ENCODE measurements around the gene FMR1.

Gene FMR1

GRCh38 chrX:147910607-147911006 is 1.1 kb upstream of the FMR1 start:
- no peak overlapping the region for H3K14ac ChIP-seq (ENCODE audit: low read length)
- H3K4me1 ChIP-seq (ENCODE audit: control insufficient read depth in 1 of 2, insufficient read depth in 2 of 2, low read length in 2 of 2): no peaks in the 10 kb centered on the region
- no peak overlapping the region for H3K18ac ChIP-seq (ENCODE audit: low read length)
- H2AFZ ChIP-seq (ENCODE audit: insufficient read depth, low read length, poor library complexity): no peak overlapping the region
- no peak overlapping the region for H4K91ac ChIP-seq (ENCODE audit: low read depth, low read length)
- DNase-seq: no peak
- no peak overlapping the region for H3K27ac ChIP-seq (ENCODE audit: low read depth, low read length)
- no peak overlapping the region for H3K9ac ChIP-seq (ENCODE audit: low read length)
- no peaks in the 10 kb centered on the region for H3K36me3 ChIP-seq (ENCODE audit: control insufficient read depth in 1 of 2, insufficient read depth in 2 of 2, low read length in 2 of 2)
- no peak overlapping the region for H2BK5ac ChIP-seq (ENCODE audit: low read depth, low read length, poor library complexity)
- no peak overlapping the region for H2BK120ac ChIP-seq (ENCODE audit: insufficient read depth, low read length, poor library complexity)
- no peak overlapping the region for H4K12ac ChIP-seq (ENCODE audit: low read depth, low read length)
- no peak overlapping the region for H3K23ac ChIP-seq (ENCODE audit: low read length)
- H3K4me3 ChIP-seq (ENCODE audit: low read depth, low read length): no peak overlapping the region
- no peaks in the 10 kb centered on the region for H3K27me3 ChIP-seq (ENCODE audit: insufficient read depth, low read length)
- H3K79me2 ChIP-seq (ENCODE audit: control insufficient read depth, insufficient read depth, low read length, poor library complexity): peaks cover 7% of the 10 kb centered on the region
- H4K8ac ChIP-seq (ENCODE audit: low read depth, low read length): no peak overlapping the region
- no peak overlapping the region for H3K4me2 ChIP-seq (ENCODE audit: low read length)
- no peak overlapping the region for H2AK5ac ChIP-seq (ENCODE audit: low read length)
- H3K9me3 ChIP-seq (ENCODE audit: insufficient read depth, low read depth, low read length): no peaks in the 10 kb centered on the region
- no CpG with 5 or more reads among the region's 9 CpGs for WGBS (ENCODE audit: extremely low coverage, insufficient coverage, insufficient read length)
- no peak overlapping the region for H3K4ac ChIP-seq (ENCODE audit: low read depth, low read length)
- H2BK12ac ChIP-seq (ENCODE audit: low read length): no peak overlapping the region
- peaks cover 5% of the 10 kb centered on the region for H3K79me1 ChIP-seq (ENCODE audit: low read length)

GRCh38 chrX:147912093-147912801 is 528 bp downstream of the FMR1 start:
- Histone ChIP-seq H3K9ac (ENCODE audit: low read length) (peak overlapping the region; percentile 93), H3K4me1 (ENCODE audit: control insufficient read depth in 1 of 2, insufficient read depth in 2 of 2, low read length in 2 of 2) (no peaks in the 10 kb centered on the region), H4K12ac (ENCODE audit: low read depth, low read length) (no peak overlapping the region), H3K9me3 (ENCODE audit: insufficient read depth, low read depth, low read length) (no peaks in the 10 kb centered on the region), H3K27ac (ENCODE audit: low read depth, low read length) (peak overlapping the region; percentile 89), H2BK5ac (ENCODE audit: low read depth, low read length, poor library complexity) (peak overlapping the region; percentile 37), H3K23ac (ENCODE audit: low read length) (peak overlapping the region; percentile 58), H2BK120ac (ENCODE audit: insufficient read depth, low read length, poor library complexity) (peak overlapping the region; percentile 8), H3K27me3 (ENCODE audit: insufficient read depth, low read length) (no peaks in the 10 kb centered on the region), H3K36me3 (ENCODE audit: control insufficient read depth in 1 of 2, insufficient read depth in 2 of 2, low read length in 2 of 2) (no peaks in the 10 kb centered on the region), H4K91ac (ENCODE audit: low read depth, low read length) (peak overlapping the region; percentile 80), H3K79me1 (ENCODE audit: low read length) (peaks cover 5% of the 10 kb centered on the region), H2AK5ac (ENCODE audit: low read length) (peak overlapping the region; percentile 75), H3K14ac (ENCODE audit: low read length) (peak overlapping the region; percentile 41), H2BK12ac (ENCODE audit: low read length) (no peak overlapping the region), H4K8ac (ENCODE audit: low read depth, low read length) (peak overlapping the region; percentile 36), H3K4me2 (ENCODE audit: low read length) (peak overlapping the region; percentile 52), H3K4ac (ENCODE audit: low read depth, low read length) (peak overlapping the region; percentile 87), H3K79me2 (ENCODE audit: control insufficient read depth, insufficient read depth, low read length, poor library complexity) (peaks cover 10% of the 10 kb centered on the region), H3K18ac (ENCODE audit: low read length) (peak overlapping the region; percentile 21), H3K4me3 (ENCODE audit: low read depth, low read length) (peak overlapping the region; percentile 92), H2AFZ (ENCODE audit: insufficient read depth, low read length, poor library complexity) (no peak overlapping the region)
- peak in 1 of 2 donors; percentile 46 for DNase-seq
- no CpG with 5 or more reads among the region's 58 CpGs for WGBS (ENCODE audit: extremely low coverage, insufficient coverage, insufficient read length)

DNA sequence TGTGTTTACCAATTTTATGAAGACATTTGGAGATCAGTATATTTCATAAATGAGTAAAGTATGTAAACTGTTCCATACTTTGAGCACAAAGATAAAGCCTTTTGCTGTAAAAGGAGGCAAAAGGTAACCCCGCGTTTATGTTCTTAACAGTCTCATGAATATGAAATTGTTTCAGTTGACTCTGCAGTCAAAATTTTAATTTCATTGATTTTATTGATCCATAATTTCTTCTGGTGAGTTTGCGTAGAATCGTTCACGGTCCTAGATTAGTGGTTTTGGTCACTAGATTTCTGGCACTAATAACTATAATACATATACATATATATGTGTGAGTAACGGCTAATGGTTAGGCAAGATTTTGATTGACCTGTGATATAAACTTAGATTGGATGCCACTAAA is 1.9 kb downstream of the FMR1 start:
- H3K9me3 ChIP-seq (ENCODE audit: insufficient read depth, low read depth, low read length): no peaks in the 10 kb centered on the region
- H3K79me1 ChIP-seq (ENCODE audit: low read length): peaks cover 5% of the 10 kb centered on the region
- H3K36me3 ChIP-seq (ENCODE audit: control insufficient read depth in 1 of 2, insufficient read depth in 2 of 2, low read length in 2 of 2): no peaks in the 10 kb centered on the region
- H2BK120ac ChIP-seq (ENCODE audit: insufficient read depth, low read length, poor library complexity): no peak overlapping the region
- H3K27me3 ChIP-seq (ENCODE audit: insufficient read depth, low read length): no peaks in the 10 kb centered on the region
- H3K4me1 ChIP-seq (ENCODE audit: control insufficient read depth in 1 of 2, insufficient read depth in 2 of 2, low read length in 2 of 2): no peaks in the 10 kb centered on the region
- peak overlapping the region; percentile 58 for H3K4me2 ChIP-seq (ENCODE audit: low read length)
- no peak overlapping the region for H4K12ac ChIP-seq (ENCODE audit: low read depth, low read length)
- H3K23ac ChIP-seq (ENCODE audit: low read length): no peak overlapping the region
- H2BK5ac ChIP-seq (ENCODE audit: low read depth, low read length, poor library complexity): no peak overlapping the region
- no peak overlapping the region for H2AFZ ChIP-seq (ENCODE audit: insufficient read depth, low read length, poor library complexity)
- H3K14ac ChIP-seq (ENCODE audit: low read length): no peak overlapping the region
- H4K91ac ChIP-seq (ENCODE audit: low read depth, low read length): no peak overlapping the region
- H3K27ac ChIP-seq (ENCODE audit: low read depth, low read length): no peak overlapping the region
- no peak for DNase-seq
- no peak overlapping the region for H2BK12ac ChIP-seq (ENCODE audit: low read length)
- no peak overlapping the region for H2AK5ac ChIP-seq (ENCODE audit: low read length)
- no peak overlapping the region for H3K4me3 ChIP-seq (ENCODE audit: low read depth, low read length)
- no peak overlapping the region for H3K18ac ChIP-seq (ENCODE audit: low read length)
- no peak overlapping the region for H4K8ac ChIP-seq (ENCODE audit: low read depth, low read length)
- no peak overlapping the region for H3K4ac ChIP-seq (ENCODE audit: low read depth, low read length)
- H3K9ac ChIP-seq (ENCODE audit: low read length): no peak overlapping the region
- no CpG with 5 or more reads among the region's 6 CpGs for WGBS (ENCODE audit: extremely low coverage, insufficient coverage, insufficient read length)
- H3K79me2 ChIP-seq (ENCODE audit: control insufficient read depth, insufficient read depth, low read length, poor library complexity): peaks cover 10% of the 10 kb centered on the region

DNA sequence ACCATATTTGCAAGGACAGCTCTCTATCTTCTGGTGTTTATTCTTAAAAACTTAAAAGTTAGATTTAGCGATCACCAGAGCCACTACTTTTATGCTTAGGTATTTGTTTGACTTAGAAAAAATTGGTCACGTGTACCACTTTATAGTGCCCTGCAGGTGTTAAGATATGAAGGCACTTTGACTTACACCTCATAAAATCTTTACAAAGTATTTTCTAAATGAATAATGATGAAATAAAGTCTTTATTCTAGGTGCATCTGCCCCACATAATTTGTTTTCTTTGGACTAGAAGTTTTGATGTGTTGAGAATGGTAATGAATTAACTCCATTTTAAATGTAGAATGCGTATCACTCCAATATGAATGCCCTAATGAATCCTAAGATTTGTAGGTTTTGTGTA is 2.9 kb downstream of the FMR1 start:
- Histone ChIP-seq H3K79me1 (ENCODE audit: low read length) (peaks cover 5% of the 10 kb centered on the region), H3K14ac (ENCODE audit: low read length) (no peak overlapping the region), H3K4me2 (ENCODE audit: low read length) (no peak overlapping the region), H3K27me3 (ENCODE audit: insufficient read depth, low read length) (no peaks in the 10 kb centered on the region), H3K27ac (ENCODE audit: low read depth, low read length) (no peak overlapping the region), H3K9ac (ENCODE audit: low read length) (no peak overlapping the region), H3K18ac (ENCODE audit: low read length) (no peak overlapping the region), H2BK12ac (ENCODE audit: low read length) (no peak overlapping the region), H2BK120ac (ENCODE audit: insufficient read depth, low read length, poor library complexity) (no peak overlapping the region), H3K79me2 (ENCODE audit: control insufficient read depth, insufficient read depth, low read length, poor library complexity) (peaks cover 10% of the 10 kb centered on the region), H3K4me3 (ENCODE audit: low read depth, low read length) (no peak overlapping the region), H2BK5ac (ENCODE audit: low read depth, low read length, poor library complexity) (no peak overlapping the region), H4K12ac (ENCODE audit: low read depth, low read length) (no peak overlapping the region), H2AK5ac (ENCODE audit: low read length) (no peak overlapping the region), H3K36me3 (ENCODE audit: control insufficient read depth in 1 of 2, insufficient read depth in 2 of 2, low read length in 2 of 2) (no peaks in the 10 kb centered on the region), H4K91ac (ENCODE audit: low read depth, low read length) (no peak overlapping the region), H3K23ac (ENCODE audit: low read length) (no peak overlapping the region), H4K8ac (ENCODE audit: low read depth, low read length) (no peak overlapping the region), H3K4me1 (ENCODE audit: control insufficient read depth in 1 of 2, insufficient read depth in 2 of 2, low read length in 2 of 2) (no peaks in the 10 kb centered on the region), H3K4ac (ENCODE audit: low read depth, low read length) (no peak overlapping the region), H3K9me3 (ENCODE audit: insufficient read depth, low read depth, low read length) (no peaks in the 10 kb centered on the region), H2AFZ (ENCODE audit: insufficient read depth, low read length, poor library complexity) (no peak overlapping the region)
- DNase-seq: no peak
- no CpG with 5 or more reads among the region's 3 CpGs for WGBS (ENCODE audit: extremely low coverage, insufficient coverage, insufficient read length)
